CD4-positive, alpha-beta T cell treated with Interleukin-6 at 100 ng/mL for 8 hours (primary cell): ENCODE data around the gene NPAS3.

ENCODE experiments used
- DNase-seq: peaks from one replicate; pipeline ENCODE4 v3.0.0-alpha.2; 2020; ENCODE audit warnings: mixed read lengths, low spot score

Gene NPAS3

GRCh38 chr14:33793398-33794110, 854.9 kb downstream of the NPAS3 start:
- no peak for DNase-seq

DNA sequence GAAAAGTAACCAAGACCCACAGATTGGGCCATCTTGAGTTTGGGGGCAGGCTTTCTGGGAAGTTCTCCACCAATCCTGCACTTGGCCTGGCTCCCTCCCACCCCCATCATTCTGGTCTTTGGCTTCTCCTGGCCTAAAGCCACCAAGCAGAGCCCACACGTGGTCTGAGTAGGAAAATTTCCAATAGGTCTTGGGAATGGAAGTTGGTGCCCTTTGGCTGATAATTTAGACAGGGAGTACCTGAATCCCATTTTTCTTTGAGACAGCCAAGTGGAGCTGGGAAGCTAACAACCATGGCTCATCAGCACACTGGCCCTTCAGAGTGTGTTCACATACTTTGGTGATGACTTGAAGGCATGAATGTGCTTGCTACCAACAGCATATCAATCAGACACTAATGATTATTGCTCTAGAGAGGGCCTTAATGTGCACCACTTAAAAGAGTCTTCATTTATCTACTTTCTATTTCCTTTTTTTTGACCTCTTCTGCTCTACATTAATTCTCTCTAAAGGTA, 856.2 kb downstream of the NPAS3 start:
- DNase-seq: no peak

GRCh38 chr14:33796356-33796755, 857.7 kb downstream of the NPAS3 start:
- DNase-seq: no peak

- no peak for DNase-seq
These were observed 861.3 kb downstream of the NPAS3 start for GRCh38 chr14:33799705-33800570.

DNA sequence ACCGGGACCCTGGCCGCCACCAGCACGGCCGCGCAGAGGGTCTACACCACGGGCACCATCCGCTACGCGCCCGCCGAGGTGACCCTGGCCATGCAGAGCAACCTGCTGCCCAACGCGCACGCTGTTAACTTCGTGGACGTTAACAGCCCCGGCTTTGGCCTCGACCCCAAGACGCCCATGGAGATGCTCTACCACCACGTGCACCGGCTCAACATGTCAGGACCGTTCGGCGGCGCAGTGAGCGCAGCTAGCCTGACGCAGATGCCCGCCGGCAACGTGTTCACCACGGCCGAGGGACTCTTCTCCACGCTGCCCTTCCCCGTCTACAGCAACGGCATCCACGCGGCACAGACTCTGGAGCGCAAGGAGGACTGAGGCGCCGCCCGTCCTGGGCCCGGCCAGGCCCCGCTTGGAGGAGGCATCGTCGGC, 862.1 kb downstream of the NPAS3 start:
- DNase-seq: no peak

DNA sequence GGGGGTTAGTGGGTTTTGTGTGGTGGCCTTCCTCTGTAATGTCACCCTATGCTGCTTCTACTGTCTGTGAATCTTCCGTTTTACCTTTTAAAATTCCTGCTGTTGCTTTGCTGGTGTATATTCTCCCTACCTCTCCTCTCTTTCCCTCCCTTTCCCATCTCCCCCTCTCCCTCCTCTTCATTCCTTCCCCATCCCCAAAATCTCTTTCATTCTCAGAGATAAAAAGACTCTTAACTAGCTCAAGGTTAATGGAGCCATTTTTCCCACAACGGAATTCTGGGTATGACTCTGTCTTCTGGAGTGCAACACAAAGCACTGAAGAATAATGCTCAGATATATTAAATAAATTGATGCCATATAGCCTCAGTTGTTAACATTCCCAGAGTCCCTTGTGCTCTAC, 864.1 kb downstream of the NPAS3 start:
- DNase-seq: no peak

DNA sequence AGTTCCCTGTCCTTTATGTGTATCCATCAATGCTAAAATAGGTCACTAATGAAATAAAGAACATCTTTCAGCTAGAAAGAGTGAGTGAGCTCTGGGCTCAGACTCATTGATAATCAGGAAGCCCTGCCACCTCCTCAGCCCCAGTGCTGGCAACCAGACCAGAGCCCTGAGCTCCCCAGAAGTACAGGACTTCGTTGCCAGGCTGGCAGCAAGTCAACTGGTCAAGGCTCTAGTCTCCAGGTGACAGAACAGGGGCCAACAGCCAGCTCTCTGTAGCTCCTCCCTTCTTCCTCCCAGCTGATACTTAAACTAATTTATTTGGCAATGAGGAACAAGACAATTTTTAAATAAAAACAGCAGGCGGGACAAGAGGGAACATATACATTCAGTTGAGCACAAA, 866.9 kb downstream of the NPAS3 start:
- DNase-seq: no peak

- no peak for DNase-seq
These were observed 868.2 kb downstream of the NPAS3 start for GRCh38 chr14:33806905-33807304.

DNA sequence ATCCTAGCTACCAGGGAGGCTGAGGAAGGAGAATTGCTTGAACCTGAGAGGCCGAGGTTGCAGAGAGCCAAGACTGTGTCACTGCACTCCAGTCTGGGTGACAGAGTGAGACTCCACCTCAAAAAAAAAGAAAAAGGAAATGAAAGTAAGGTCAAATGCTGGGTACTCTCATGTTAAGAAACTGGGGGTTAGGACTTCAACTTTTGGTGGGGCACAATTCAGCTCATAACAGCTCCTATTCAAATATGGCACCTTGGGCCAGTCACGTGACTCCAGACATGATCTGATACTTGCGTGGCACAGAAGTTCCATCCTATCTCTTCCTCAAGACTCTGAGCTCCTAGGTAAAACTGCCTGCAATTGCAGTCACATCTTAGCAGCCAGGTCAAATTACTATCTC, 869.5 kb downstream of the NPAS3 start:
- DNase-seq: no peak

GRCh38 chr14:33809396-33809981, 870.8 kb downstream of the NPAS3 start:
- no peak for DNase-seq

GRCh38 chr14:33810308-33810707, 871.6 kb downstream of the NPAS3 start:
- DNase-seq: no peak

DNA sequence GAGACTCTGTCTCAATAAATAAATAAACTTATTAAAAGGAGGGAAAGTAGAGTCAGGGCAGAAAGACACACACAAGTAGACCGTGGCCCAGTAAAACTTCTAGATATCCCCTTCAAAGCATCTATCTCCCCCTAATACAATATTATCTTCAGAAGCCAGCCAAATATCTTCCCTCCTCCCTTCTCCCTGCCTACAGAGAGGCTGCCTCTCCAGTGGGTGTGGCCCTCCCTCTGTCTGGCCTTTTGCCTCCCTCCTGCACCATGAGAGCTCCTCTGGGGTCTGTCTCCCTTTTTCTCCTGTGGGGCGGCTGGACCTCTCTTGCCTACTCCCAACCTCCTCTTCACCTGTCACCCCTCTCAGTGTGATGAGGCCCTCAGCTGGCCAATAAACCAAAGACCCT, 873.0 kb downstream of the NPAS3 start:
- DNase-seq: no peak

DNA sequence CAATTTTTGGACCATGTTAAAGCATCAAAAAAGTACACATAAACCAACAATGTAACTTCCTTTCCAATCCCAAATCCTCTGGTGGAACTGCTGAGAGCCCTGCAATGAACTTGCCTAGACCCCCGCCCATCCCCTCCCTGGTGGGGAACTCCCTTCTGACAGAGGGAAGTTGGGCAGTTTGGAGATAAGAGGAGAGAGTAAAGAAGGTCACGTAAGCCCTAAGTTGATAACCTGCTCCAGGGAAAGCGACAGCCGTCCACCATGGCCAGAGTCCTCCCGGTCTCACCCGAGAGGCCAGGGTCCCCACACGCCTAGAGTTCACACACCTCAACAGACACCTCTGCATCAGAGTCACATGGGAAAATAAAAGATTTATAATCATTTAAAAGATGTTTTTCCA, 873.5 kb downstream of the NPAS3 start:
- no peak for DNase-seq

DNA sequence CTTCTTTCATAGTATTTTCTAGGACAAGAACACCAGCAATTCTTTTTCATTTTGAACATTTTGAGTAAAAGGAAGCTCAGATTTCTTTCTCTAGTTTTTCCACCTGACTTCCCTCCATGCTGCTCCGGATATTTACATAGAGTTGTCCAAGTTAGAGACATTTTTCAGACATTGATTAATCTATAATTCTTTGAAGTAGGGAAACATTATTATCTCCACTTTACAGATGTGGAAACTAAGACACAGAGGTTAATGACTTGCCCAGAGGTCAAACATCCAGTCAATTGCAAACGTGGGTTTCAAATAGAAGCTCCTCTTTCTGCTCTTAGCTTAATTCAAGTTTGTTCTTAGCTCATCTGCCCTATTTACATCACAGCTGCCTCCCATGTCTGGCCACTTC, 873.9 kb downstream of the NPAS3 start:
- no peak for DNase-seq

- DNase-seq: no peak
These were observed 875.3 kb downstream of the NPAS3 start for GRCh38 chr14:33814010-33814409.

DNA sequence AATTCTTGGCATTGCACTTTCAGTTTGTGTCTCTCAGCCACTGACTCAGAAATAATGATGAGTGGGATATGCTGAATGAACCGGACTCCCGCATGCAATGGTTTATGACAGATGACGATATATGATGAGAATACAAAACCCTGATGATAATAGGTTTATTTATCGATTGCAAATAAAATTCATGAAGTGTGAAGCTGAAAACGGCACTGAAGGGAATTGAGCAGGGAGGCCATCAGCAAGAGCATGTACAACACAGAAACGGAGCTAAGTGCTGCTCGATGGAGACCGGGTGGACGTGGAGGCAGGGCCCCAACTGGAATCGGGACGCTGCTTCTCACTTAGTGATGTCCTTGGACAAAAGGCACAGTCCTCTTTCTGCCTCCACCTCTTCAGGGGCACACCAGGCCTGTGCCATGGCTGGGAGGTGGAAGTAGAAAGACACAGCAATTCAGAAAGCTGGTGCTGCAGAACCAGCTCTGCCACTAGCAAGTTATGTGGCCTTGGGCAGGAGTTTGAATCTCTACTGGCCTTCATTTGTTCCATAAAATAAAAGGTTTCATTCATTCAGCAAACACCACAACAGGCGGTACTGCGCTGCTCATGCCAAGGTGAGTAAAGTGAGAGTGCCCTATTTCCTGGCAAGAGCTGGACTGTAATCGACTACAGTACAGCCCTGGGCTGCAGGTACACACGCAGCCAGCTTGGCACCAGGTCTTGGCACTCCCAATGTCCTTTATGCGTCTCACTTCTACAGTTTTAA, 895.2 kb downstream of the NPAS3 start:
- DNase-seq: no peak

DNA sequence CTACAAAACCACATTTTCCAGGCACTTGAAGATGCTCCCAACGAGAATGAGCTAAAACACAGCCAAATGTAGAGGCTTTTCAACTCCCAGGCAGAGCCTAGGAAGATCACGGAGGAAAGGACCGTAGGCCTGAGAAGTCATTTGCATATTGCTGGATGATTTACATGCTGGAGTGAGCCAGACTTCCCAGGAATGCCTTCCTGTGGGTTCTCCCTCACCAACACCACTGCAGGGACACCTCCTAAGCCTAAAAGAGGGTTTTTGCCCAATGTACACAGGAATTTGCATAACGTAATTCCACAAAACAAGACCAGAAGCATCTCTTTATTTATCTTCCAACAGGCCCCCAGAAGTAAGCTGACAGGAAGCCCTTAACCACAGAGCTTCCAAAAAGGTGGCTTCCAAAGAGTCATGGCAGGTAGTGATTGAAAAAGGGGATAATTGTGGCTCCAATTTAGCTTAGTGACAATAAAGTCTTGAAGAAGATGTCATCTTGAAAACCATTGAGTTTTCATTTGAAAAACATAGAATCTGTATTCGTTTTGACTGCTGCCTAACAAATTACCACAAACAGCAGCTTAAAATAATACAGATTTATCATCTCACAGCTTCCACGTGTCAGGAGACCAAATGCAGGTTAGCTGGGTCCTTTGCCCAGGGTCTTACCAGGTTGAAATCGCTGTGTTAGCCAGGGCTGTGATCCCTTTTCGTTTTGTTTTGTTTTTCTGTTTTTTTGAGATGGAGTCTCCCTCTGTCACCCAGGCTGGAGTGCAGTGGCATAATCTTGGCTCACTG, 896.0 kb downstream of the NPAS3 start:
- no peak for DNase-seq

- DNase-seq: no peak
These were observed 896.6 kb downstream of the NPAS3 start for GRCh38 chr14:33835261-33835655.

DNA sequence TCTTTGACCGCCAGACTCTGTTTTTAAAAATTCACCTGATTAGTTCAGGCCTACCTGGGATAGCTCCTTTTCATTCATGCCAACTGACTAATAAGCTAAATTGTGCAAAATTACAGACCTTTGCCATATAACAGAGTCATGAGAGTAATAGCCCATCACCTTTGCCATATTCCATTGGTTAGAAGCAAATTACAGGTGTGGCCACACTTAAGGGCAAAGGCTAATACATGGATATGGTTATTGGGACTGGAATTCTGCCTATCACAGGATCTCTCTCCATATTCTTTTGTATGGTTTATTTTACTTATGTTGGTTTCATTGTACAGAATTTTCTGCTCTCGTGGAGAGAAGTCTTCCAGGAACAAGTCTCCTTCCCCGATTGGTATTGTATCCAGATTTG, 897.0 kb downstream of the NPAS3 start:
- no peak for DNase-seq

- no peak for DNase-seq
These were observed 897.7 kb downstream of the NPAS3 start for GRCh38 chr14:33836203-33836899.
